Measurements from ENCODE around the gene PPFIA2.

PPFIA2 gene

DNA sequence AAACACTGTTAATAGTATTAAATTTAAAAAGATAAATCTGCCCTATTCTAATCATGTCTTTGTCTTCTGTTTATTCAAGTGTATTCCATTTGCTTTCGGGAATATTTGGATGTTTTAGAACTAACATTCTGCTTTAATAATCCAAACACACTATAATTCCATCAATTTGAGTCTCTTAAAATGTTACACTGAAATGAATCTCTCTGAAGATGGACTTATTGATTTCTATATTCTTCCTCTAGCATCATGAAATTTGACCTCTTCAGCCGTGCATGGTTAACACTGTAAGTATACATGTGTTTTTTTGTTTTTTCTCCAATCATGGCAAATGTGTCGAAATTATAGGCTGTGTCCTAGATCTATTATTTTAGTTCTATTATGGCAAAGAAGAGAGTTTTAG, 342.1 kb downstream of the PPFIA2 start:
- DNase-seq, result no peak

DNA sequence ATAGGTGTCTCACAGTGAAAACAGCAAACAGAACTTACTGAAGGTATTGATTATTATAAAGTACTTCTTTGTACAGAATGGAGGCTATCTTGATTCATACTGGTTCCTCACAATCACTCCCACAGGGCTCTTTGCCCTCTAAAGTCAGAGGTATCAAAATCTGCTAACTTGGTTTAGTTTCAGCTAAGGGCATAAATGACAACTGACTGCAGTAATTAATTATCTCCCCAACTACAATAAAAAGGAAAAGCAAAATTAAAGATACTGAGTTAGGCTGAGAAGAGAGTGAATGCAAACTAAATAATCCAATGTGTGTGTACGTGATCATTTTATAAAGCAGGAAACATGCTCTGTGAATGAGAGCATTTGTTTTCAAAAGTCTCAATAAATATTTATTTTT, 342.6 kb downstream of the PPFIA2 start:
- no peak for DNase-seq

DNA sequence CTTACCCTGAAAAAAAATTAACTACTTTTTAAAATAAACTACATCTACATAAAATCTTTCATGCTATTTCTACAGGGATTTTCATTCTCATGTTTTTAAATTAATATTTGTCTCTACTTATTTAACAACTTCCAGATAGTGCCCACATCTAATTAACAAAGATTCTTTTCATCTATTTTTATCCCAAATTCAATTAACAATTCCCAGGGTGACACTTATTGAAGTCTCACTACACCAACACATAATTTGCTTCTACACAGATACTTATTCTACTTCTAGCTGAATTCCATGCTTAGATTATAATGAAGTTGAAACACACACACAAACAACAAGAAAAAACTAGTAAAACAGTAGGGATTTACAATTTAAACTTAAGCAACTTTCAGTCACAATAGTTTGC, 344.7 kb downstream of the PPFIA2 start:
- no peak for DNase-seq

DNA sequence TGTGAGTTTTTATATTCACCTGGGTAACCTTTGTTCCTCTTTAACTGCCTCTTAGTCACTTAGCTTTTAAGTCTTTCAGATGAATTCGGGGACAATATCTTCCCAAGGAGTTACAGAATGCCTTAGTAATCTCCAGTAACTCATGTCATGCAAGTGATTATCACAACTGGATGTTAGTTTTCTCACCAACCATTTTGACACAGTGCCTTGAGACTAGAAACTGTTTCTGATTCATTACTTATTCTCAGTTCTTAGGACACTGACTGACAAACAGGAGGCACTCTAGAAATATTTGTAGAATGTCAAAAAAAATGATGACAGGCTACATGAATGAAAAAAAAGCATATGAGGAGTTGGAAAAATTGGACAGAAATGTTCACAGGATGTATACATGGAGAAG, 346.2 kb downstream of the PPFIA2 start:
- no peak for DNase-seq

DNA sequence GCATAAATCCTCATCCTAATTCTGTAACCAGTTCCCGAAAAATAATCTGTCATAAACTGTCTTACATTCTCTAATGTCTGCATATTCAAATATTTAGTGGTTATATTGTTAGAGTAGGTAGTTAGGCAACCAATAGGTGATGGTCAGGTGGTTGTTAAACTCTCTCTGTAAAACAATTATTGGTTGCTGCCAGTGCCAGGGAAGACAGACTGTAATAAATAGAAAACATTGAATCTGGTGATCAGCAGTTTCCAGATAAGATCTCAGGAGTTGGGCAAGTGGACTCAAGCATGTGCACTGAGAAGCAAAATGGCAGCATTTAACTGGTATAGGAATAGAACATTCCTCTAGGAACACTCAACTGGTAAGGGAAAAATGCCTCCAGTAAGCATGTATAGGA, 355.8 kb downstream of the PPFIA2 start:
- DNase-seq, result no peak

DNA sequence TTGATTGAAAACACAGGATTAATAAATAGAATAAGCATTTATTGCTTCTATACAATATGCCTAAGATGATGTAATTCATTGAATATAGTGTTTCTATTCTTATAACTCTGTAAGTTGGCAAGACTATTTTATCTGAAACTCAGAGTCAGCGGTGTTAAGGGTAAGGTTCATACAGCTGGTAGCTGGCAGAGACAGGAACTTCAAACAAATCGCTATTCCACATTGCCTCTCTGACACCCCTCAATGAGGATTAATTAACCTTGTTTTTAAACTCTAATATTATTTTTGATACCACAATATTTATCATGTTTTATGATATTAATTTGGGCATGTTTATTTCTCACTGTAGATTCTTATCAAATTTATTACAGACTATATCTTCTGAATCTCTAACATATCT, 357.9 kb downstream of the PPFIA2 start:
- no peak for DNase-seq

DNA sequence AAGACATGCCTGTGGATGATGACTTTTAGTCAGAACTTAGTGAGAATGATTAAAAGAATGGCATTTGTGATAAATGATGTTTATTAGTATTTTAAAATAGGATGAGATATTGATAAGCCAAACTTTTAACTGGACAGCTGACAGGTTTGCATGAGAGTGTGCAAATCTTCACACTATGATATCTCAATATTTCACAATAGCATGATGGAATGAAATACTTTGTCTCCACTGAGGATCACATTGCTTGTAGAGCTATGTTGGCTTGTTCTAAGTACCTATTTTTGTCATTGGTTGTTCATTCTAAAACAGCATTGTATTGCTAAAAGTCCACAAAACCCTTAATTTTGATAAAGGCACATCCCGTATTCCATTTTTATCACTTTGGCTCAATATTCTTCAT, 359.1 kb downstream of the PPFIA2 start:
- no peak for DNase-seq

DNA sequence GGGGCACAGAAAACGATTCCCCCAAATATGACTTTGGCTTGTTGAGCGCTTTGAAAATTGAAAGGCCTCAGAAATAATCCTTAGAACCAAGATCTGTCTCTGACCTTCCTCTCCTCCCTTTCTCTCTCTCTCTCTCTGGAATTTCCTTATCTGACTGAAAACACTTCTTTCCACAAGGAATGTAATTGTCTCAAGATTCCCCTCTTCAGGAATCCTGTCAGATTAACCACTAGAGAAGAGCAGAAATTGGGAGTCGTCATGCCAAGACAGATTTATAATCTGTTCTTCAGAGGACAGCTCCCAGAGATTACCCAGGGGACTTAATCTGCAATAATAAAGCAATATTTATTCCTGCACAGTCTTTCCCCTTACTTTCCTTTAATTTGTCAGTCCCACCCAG, 363.7 kb downstream of the PPFIA2 start:
- no peak for DNase-seq

DNA sequence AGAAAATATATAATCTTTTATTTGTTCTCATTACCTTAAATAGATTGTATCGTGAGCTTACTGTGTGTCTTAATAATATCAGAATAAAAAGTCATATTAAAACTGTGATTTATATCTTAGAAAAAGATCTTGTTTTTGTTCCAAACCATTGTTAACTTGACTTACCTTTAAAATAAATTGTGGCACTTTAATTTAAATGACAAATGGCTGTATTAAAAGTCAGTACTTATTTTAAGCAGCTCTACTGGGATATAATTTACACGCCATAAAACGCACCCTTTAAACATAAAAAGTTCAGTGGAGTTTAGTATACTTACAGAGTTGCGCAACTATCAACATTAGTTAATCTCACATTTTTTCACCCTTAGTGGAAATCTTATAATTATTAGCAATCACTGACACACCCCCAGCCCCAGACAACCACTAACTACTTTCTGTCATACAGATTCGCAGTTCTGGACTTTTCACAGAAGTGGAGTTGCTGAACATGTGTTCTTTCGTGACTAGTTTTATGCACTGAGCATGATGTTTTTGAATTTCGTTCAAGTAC, 369.5 kb downstream of the PPFIA2 start:
- no peak for DNase-seq

DNA sequence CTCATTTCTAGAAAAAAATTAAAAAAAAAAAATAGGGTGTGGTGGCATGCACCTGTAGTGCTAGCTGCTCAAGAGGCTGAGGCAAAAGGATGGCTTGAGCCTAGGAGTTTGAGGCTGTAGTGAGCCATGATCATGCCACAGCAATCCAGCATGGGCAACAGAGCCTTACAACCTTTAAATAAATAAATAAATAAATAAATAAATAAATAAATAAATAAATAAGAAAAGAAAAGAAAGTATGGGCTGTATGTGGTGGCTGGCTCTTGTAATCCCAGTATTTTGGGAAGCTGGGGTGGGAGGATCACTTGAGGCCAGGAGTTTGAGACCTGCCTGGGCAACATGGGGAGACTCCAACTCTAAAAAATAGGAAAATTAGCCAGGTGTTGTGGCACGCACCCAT, 373.0 kb downstream of the PPFIA2 start:
- DNase-seq, result no peak

DNA sequence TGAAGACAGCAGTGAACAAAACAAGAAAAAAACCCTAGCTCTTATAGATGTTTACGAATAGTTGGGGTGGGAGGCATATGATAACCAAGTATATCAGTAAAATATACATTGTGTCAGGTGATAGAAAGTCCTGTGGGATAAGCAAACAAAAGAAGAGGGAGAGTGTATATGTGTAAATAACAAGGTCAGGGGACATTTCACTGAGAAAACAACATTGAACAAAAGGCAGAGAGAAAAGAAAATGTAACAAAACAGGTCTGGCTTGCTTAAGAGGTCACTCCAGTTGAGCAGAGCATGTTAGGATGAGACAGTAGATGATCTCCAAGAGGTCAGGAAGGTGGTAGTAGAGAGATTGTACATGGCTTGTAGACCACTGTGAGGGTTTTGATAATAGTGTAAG, 377.2 kb downstream of the PPFIA2 start:
- DNase-seq, result no peak

DNA sequence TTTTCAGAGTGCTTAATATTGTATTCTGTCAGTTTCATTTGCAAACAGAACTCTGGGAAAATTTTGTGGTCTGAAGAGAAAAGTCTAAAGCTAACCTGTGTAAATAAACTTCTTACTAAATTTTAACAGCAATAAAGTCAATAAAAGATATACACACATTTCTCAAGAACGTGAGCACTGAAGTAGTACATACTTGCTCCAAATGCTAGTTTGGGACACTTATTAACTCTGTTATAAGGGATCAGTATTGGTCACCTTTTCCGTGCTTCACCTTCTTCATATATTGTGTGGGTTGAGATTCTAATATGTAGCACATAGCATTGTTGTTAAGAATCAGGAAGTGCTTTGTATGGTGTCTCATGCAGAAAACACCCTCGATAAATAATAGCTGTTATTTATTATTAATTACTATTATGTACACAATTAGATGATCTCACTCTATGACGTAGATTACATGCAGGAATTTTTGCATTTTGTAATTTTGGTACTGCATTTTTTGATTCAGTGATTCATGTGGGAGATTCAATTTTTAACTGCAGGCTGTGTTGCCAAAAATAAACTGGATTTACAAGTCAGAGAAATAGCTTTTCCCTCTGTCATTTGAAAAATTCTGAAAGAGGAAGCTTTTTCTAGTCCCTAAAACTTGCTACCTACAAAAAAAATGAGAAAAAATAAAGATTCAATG, 380.4 kb downstream of the PPFIA2 start:
- DNase-seq, result no peak

DNA sequence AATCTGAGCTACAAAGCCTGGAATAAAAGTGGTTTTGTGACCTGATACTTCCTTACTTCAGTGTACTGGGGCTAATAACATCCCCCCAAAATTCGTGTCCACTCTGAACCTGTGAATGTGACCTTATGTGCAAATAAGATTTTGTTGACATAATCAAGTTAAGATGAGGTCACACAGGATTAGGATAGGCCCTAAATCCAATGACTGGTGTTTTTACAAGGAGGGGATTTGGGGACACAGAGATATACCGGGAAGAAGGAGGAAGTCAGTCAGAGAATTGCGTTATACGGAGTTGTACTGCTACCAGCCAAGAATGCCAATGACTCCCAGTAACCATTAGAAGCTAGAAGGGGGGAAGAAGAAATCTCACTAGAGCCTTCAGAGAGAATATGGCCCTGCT, 381.4 kb downstream of the PPFIA2 start:
- no peak for DNase-seq

DNA sequence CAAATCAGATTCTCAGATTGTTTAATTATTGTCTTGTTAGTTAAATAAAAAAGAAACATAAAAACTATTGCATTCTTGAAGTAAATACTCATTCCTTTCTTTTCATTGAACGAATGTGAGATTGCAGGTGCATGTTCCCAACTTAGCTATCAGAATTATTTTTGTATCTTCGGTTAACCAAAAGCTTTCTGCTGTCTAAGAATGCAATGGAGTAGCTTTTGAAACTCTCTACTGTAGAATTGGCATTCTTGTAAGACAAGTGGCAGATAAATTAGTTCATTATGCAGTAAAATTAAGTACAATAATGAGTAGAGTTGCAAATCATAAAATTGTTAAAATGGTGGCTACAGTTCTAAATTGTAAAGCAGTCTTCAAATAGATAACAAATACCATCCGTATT, 383.2 kb downstream of the PPFIA2 start:
- DNase-seq, result no peak

DNA sequence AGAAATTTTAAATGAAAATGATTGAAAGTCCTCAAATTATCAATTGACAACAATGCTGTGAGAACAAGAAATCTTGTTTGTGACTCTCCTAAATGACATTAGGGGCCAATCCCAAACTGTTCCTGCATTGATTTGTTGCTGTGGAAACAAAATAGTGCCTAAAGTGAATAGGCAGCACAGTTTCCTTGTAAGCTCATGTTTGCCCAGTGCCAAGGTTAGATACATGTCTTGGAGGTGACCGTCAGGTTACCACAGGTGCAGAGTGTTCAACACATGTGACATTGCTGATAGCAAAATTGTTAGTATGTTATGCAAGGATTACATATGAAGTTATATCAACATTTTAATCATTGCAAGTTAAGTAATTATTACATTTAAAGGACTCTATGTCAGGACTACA, 388.7 kb downstream of the PPFIA2 start:
- DNase-seq, result no peak

DNA sequence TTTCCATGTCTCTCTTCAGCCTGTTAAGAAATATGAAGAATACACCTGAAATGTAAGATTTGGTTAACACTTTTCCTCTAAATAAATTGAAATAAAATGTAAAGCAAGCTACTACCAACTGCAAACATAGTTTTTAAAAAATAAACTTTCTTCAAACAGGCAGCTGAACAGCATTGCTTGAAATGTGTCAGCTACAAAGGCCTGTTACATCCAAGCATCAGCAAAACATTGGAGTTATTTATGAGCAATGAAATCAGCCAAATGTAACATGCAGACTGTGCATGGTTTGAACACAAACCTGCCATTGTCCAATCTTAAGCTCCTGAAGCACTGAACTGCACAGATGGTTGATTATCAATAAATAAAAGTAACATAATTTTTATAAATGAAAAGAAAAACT, 390.0 kb downstream of the PPFIA2 start:
- DNase-seq, result no peak

DNA sequence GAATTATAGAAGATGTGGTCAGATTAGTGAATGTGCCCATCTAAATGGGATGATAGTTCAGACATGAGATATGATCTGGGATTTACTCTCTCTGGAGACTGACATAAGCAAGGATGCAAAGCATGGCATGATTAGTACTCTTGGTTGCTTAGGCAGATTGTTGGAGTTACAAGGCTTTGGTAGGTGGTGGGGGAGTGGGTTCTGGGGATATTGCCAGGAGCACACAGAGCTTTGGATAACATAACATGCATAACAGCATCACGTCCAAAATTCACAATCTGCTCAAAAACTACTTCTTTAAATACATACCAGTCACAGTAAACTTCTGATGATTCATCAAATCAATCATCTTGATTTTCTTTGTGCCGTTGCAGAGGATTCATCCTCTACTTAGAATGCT, 393.9 kb downstream of the PPFIA2 start:
- DNase-seq, result no peak

DNA sequence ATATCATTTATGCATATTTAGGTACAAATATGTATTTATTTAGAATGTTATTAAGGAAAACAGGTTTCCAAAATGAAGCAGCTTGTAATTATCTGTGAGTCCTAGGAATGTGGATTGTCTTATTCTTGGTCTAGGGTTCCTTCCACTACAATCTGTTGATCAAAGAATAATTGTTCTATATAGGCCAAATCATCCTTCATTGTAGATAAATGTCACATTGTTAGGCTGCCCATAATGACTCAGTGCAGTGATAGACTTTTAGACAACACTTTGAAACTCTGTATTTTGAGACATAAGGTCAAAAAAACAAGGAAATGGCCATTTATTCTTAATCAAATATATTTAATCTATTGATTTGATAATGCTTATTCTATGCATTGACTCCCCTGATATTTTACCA, 398.2 kb downstream of the PPFIA2 start:
- DNase-seq, result no peak

DNA sequence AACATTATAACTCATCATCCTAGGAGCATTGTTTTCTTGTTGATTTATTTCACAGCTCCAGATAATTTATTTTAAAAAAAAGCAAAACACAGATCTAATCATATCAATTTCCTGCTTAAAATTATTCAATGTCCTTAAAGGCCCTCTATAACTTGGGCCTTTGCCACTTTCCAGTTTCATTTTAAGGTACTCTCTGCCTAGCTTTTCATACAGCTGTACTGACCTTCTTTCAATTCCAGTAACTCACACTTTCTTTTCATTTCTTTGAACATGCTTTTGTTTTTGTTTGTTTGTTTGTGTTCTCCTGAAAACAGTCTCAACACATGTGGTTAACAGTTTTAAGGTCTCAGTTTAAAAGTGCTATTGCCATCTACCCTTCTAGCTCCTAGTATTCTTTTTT, 399.4 kb downstream of the PPFIA2 start:
- DNase-seq, result no peak

DNA sequence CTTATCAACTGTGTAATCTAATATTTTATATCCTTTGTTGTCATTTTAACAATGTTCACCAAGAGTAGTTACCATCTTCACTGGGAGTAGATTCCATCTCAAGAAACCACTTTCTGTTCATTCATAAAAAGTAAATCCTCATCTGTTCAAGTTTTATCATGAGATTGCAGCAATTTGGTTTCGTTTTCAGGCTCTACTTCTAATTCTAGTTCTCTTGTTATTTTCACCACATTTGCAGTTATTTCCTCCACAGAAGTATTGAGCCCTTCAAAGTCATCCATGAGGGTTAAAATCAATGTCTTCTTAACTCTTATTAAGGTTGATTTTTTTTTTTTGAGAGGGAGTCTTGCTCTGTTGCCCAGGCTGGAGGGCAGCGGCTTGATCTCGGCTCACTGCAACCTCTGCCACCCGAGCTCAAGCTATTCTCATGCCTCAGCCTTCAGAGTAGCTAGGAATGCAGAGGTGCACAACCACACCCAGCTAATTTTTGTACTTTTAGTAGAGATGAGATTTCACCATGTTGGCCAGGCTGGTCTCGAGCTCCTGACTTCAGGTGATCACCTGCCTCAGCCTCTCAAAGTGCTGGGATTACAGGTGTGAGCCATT, 404.7 kb downstream of the PPFIA2 start:
- no peak for DNase-seq

DNA sequence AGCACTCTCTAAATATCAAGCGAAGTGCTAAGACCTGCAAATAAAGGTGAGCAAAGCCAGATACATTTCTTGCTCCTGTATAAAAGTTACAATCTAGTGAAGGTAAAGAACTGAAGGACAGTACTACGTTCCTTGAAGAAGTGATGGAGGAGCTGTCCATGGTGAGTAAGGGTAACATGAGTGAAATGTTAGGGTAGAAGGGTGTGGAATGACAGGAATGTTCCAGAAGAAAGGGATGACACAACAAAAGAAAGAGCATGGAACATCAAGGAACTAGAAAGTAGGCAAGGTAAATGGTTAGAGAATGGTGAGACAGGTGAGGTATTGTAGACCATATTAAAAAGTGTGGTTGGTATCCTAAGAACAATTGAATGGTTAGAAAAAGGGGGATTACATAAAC, 408.8 kb downstream of the PPFIA2 start:
- no peak for DNase-seq

DNA sequence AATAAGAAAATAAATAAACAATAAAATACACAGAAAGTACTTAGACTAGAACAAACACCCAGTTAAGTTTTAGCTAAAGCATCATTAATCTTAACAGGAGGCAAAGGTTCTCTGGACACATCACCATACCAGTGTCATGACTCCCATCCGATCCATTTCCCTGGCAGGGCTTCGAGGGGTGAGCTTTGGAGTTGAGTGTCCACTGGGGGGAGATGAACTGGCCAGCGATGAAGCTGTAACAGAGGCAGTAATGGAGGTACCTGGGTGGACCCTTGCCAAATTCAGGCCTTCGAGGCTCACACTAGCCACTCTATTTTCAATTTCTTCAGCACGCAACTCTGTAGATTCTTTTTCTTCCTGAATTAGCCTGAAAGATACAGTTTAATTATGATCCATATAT, 411.7 kb downstream of the PPFIA2 start:
- no peak for DNase-seq

DNA sequence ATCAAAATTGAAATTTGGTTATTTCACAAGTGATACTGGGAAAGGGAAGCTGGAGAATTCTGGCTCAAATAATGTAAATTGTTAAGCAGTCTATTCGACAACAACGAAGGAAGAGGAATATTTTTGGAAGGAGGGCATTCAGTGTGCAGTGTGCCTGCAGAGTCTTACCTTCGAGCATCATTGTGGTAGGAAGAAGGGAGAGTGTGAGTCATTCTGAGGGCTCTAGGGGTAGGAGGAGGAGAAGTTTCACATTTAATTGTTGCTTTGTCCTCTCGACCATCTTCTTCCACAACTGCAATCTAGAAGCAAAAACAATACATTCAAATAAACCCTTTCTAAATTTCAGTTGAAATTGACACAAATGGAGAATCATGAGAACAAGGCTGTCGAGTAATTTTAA, 418.2 kb downstream of the PPFIA2 start:
- DNase-seq, result no peak

DNA sequence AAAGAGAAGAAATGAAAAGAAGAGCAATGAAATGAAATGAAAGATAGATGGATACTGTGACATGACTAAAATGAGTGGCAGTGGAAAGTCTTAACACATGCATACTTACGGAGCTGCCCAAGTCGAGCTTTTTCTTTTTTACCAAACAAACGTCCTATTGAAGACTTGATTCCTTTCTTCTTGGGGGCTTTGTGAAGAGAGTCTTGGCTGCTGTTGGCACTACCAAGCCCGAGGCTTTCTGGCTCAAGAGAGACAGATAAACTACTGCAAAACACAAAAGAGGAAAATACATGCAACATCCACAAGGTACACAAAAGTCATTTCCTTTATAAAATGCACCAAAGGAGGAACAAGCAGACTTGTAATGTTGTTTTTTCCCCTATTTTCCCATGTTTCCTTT, 420.1 kb downstream of the PPFIA2 start:
- no peak for DNase-seq

DNA sequence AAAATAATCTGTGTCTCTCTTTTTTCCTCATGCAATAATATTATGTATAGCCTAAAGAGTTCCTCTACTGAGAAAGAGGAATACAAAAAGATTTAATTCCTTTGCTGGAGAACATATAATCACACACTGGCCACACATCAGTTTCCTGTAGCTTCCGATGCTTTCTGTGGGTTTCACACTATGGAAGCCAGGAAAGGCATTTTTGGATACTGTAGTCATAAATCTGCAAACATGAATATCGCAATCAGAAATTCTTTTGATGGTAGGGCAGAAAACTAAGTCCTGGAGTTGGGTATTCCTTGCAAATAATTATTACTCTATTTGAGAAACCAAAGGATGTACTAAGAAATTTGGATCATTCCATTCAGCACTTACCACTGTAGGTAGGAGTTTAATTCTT, 421.3 kb downstream of the PPFIA2 start:
- DNase-seq, result no peak

Measured in right hindlimb (tissue), 1 donor.